PC-9 (cell line): ENCODE results near the gene ABCC2. TPM values are rescaled to one million over a fixed set of nuclear protein-coding genes. Genes with fewer than 3 reads are reported as not detected.

Experiments
- BruUV-seq: library from RNA; stranded (reverse); fragments of 400-500 nt; replicated peaks from 2 replicates; lab custom pipeline; 2021; lab: Mats Ljungman, UMichigan
- CTCF ChIA-PET: fragments of 300-600 bp; sonication (Branson Sonifier 250); formaldehyde crosslinking; loops from one replicate; lab custom pipeline; 2022; ENCODE audit warnings: antibody characterized with exemption; lab: Charles Lee
- POLR2A ChIA-PET: fragments of 300-600 bp; sonication (Branson Sonifier 250); formaldehyde crosslinking; loops from one replicate; lab custom pipeline; 2022; ENCODE audit warnings: antibody characterized with exemption; ENCODE audit not compliant: unreplicated experiment; lab: Charles Lee
- DNase-seq, 2 experiments: peaks; one replicate each; pipeline versions ENCODE4 v3.0.0 to v3.0.0-alpha.2; 2015 to 2022; ENCODE audit warnings: mixed read lengths in 1 of 2
- H2AFZ ChIP-seq: fragments of 200-600 bp; sonication (generic); 2 replicates; pipeline ENCODE4 v1.8.1; 2017; ENCODE audit warnings: antibody characterized with exemption
- H3F3A ChIP-seq: fragments of 200-600 bp; sonication (generic); 2 replicates; pipeline ENCODE4 v1.8.1; 2017; ENCODE audit warnings: antibody characterized with exemption, mild to moderate bottlenecking, low read depth; ENCODE audit not compliant: insufficient read depth
- H3K27ac ChIP-seq: fragments of 200-600 bp; sonication (generic); 2 replicates; pipeline ENCODE4 v1.6.1; 2016; ENCODE audit warnings: mixed run types
- H3K27me3 ChIP-seq: fragments of 200-600 bp; sonication (generic); 2 replicates; pipeline ENCODE4 v1.6.1; 2016; ENCODE audit warnings: low read depth, mixed run types; ENCODE audit not compliant: insufficient read depth
- H3K36me3 ChIP-seq: fragments of 200-600 bp; sonication (generic); 2 replicates; pipeline ENCODE4 v1.6.1; 2016; ENCODE audit warnings: low read depth, mixed run types
- H3K4me1 ChIP-seq: fragments of 200-600 bp; sonication (generic); replicated peaks from 2 replicates; pipeline ENCODE4 v1.6.1; 2016; ENCODE audit warnings: mixed run types; ENCODE audit not compliant: insufficient read depth
- H3K4me2 ChIP-seq: fragments of 200-600 bp; sonication (generic); 2 replicates; pipeline ENCODE4 v1.6.1; 2017; ENCODE audit warnings: mixed run types
- H3K4me3 ChIP-seq: fragments of 200-600 bp; sonication (generic); 2 replicates; pipeline ENCODE4 v1.6.1; 2016; ENCODE audit warnings: mixed run types
- H3K79me2 ChIP-seq: fragments of 200-600 bp; sonication (generic); 2 replicates; pipeline ENCODE4 v1.6.1; 2017; ENCODE audit warnings: low read depth, mixed run types
- H3K9me2 ChIP-seq: fragments of 200-600 bp; sonication (generic); 2 replicates; pipeline ENCODE4 v1.8.1; 2017; ENCODE audit warnings: mild to moderate bottlenecking; ENCODE audit not compliant: insufficient read depth
- H3K9me3 ChIP-seq: fragments of 200-600 bp; sonication (generic); 2 replicates; pipeline ENCODE4 v1.8.1; 2016; ENCODE audit warnings: low read depth; ENCODE audit not compliant: insufficient read depth
- H4K20me1 ChIP-seq: fragments of 200-600 bp; sonication (generic); 2 replicates; pipeline ENCODE4 v1.8.1; 2017; ENCODE audit not compliant: insufficient read depth
- CTCF ChIP-seq: fragments of 200-600 bp; sonication (generic); conservative IDR thresholded peaks from 2 replicates; pipeline ENCODE4 v1.6.1; 2017; ENCODE audit warnings: mixed run types, antibody characterized with exemption, mild to moderate bottlenecking, moderate library complexity
- EZH2 ChIP-seq: fragments of 200-600 bp; sonication (generic); IDR thresholded peaks from 2 replicates; pipeline ENCODE4 v1.8.0; 2017; ENCODE audit warnings: antibody characterized with exemption, low read depth
- intact Hi-C: fragments of 100-400 bp; cut with micrococcal nuclease; formaldehyde crosslinking; loops from one replicate; pipeline ENCODE4 v1.10.0; 2022; ENCODE audit not compliant: unreplicated experiment
- total RNA-seq: library from RNA; stranded (reverse); gene quantifications from 2 replicates; pipeline ENCODE4 v1.2.3, GENCODE V29; 2021

The ABCC2 gene
- total RNA-seq, 1 experiment from 2014 or later: 174 TPM

DNA sequence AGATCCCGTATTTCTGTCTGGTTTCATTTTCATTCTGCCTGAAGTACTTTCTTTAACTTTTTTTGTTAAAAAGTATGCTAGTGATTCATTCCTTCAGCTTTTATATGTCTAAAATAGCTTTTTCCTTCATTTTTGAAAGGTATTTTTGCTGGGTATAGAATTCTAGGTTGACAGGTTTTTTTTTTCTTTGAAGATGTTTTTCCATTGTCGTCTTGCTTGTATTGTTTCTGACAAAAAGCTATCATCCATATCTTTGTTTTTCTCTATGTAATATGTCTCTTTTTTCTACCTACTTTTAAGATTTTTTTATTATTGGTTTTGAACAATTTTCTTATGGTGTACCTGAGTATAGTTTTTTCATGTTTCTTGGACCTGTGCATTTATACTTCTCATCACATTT, 42.2 kb upstream of the ABCC2 start:
- no peak overlapping the region for H3K27ac ChIP-seq
- H3K79me2 ChIP-seq: 0 out of 2 replicates have a peak, but pooled peaks cover 1% of the 10 kb centered on the region

GRCh38 chr10:99740933-99741559, 41.4 kb upstream of the ABCC2 start:
- ChIA-PET CTCF (no interaction called here), POLR2A (interaction anchor here (0.7 kb wide), 1 partner anchor 485 kb away, joined by 7 read pairs; no protein-coding TSS in a partner anchor)
- Histone ChIP-seq H2AFZ (no peak overlapping the region), H3K4me2 (no peak overlapping the region), H3K79me2 (no peaks in the 10 kb centered on the region), H3K27ac (no peak overlapping the region), H3K4me1 (no peaks in the 10 kb centered on the region), H3K9me3 (no peaks in the 10 kb centered on the region), H3K9me2 (no peaks in the 10 kb centered on the region; the same call in 1 of the 2 replicates), H3K4me3 (no peak overlapping the region), H3K36me3 (peaks cover 21% of the 10 kb centered on the region), H3F3A (no peaks in the 10 kb centered on the region), H3K27me3 (no peaks in the 10 kb centered on the region), H4K20me1 (no peaks in the 10 kb centered on the region)
- no TSS peak for BruUV-seq
- no peak for DNase-seq
- intact Hi-C loops: no loop called here
- TF ChIP-seq EZH2: no peak
- TF ChIP-seq CTCF: no peak

More for the DNA sequence above, 42.2 kb upstream of the ABCC2 start:
- intact Hi-C loops: no loop called here
- DNase-seq: no peak
- Histone ChIP-seq H3K4me1 (no peaks in the 10 kb centered on the region), H3K9me3 (no peaks in the 10 kb centered on the region), H3K4me2 (no peak overlapping the region), H3K36me3 (peaks cover 21% of the 10 kb centered on the region), H3K9me2 (no peaks in the 10 kb centered on the region; the same call in 1 of the 2 replicates), H3K27me3 (no peaks in the 10 kb centered on the region), H3K4me3 (no peak overlapping the region), H4K20me1 (no peaks in the 10 kb centered on the region), H2AFZ (no peak overlapping the region), H3F3A (0 out of 2 replicates have a peak, but pooled peaks cover 2% of the 10 kb centered on the region)
- BruUV-seq: no TSS peak
- POLR2A ChIA-PET: interaction anchor here (0.6 kb wide), 1 partner anchor 26 kb away, joined by 5 read pairs; no protein-coding TSS in a partner anchor
- TF ChIP-seq CTCF: no peak
- TF ChIP-seq EZH2: no peak
- CTCF ChIA-PET: no interaction called here

GRCh38 chr10:99742254-99742653, 40.2 kb upstream of the ABCC2 start:
- Histone ChIP-seq H3F3A (no peaks in the 10 kb centered on the region), H3K79me2 (no peaks in the 10 kb centered on the region), H3K4me2 (no peak overlapping the region), H4K20me1 (no peaks in the 10 kb centered on the region), H3K4me3 (no peak overlapping the region), H3K9me2 (no peaks in the 10 kb centered on the region; the same call in 1 of the 2 replicates), H2AFZ (no peak overlapping the region), H3K9me3 (no peaks in the 10 kb centered on the region), H3K27ac (no peak overlapping the region), H3K27me3 (no peaks in the 10 kb centered on the region), H3K4me1 (no peaks in the 10 kb centered on the region), H3K36me3 (peaks cover 24% of the 10 kb centered on the region)
- ChIA-PET CTCF (no interaction called here), POLR2A (no interaction called here)
- BruUV-seq: no TSS peak
- no peak for DNase-seq
- TF ChIP-seq CTCF (no peak), EZH2 (no peak)
- intact Hi-C loops: no loop called here
